Stimulated activated CD8-positive, alpha-beta memory T cell treated with anti-CD3 and anti-CD28 coated beads, Interleukin-7, amount 100 ng/mL, for 24 hours (primary cell): ENCODE data around the gene ZNF561.

Experiments
- DNase-seq: peaks from one replicate; pipeline ENCODE4 v3.0.0-alpha.2; 2020; ENCODE audit warnings: low read depth

ZNF561 gene

GRCh38 chr19:9580728-9581127 is 40.3 kb downstream of the ZNF561 start:
- no peak for DNase-seq

GRCh38 chr19:9570255-9570654 is 50.8 kb downstream of the ZNF561 start:
- DNase-seq: no peak

GRCh38 chr19:9566729-9567128 is 54.3 kb downstream of the ZNF561 start:
- no peak for DNase-seq

GRCh38 chr19:9565900-9566705 is 54.9 kb downstream of the ZNF561 start:
- no peak for DNase-seq
